GM12878 (cell line): ENCODE results near the gene HEATR9. TPM values are rescaled to one million over a fixed set of nuclear protein-coding genes. Genes with fewer than 3 reads are reported as not detected.

Experiments used
- ATAC-seq: fragments of 200-7000 bp; cut with Tn5 transposase; 3 replicates; pipeline ENCODE4 v1.9.1; 2020; ENCODE audit warnings: mild to moderate bottlenecking, moderate library complexity
- BruUV-seq: library from RNA; stranded (reverse); fragments of 400-500 nt; replicated peaks from 2 replicates; lab custom pipeline; 2021; lab: Mats Ljungman, UMichigan
- CTCF ChIA-PET: fragments of 300-600 bp; sonication (Branson Sonifier 250); formaldehyde crosslinking; extraction: SDS; loops from one replicate; lab custom pipeline; 2021; ENCODE audit warnings: inconsistent platforms; lab: Yijun Ruan, JAX
- POLR2A ChIA-PET: fragments of 350-600 bp; formaldehyde crosslinking; extraction: SDS; loops from one replicate; lab custom pipeline; 2021; ENCODE audit warnings: inconsistent platforms; lab: Charles Lee
- RAD21 ChIA-PET: fragments of 300-600 bp; sonication (Branson Sonifier 250); formaldehyde crosslinking; loops from one replicate; lab custom pipeline; 2023; ENCODE audit warnings: antibody characterized with exemption; ENCODE audit not compliant: unreplicated experiment; lab: Charles Lee
- SMC1A ChIA-PET: fragments of 300-600 bp; sonication (Branson Sonifier 250); formaldehyde crosslinking; loops from one replicate; lab custom pipeline; 2023; ENCODE audit not compliant: unreplicated experiment, uncharacterized antibody; lab: Charles Lee
- DNase-seq: peaks from one replicate; pipeline ENCODE4 v3.0.0-alpha.2; 2011; ENCODE audit warnings: low read depth, low spot score
- FAIRE-seq: peaks from 3 replicates; lab custom pipeline; 2011; peaks lifted over from hg19 to GRCh38; lab: Jason Lieb, UNC
- H2AFZ ChIP-seq: 2 replicates; pipeline ENCODE4 v1.6.0; 2011; ENCODE audit warnings: low read depth, low read length, control low read depth; ENCODE audit not compliant: control insufficient read depth
- H3K27ac ChIP-seq: 2 replicates; pipeline ENCODE4 v1.5.1; 2011; ENCODE audit warnings: control low read depth; ENCODE audit not compliant: control insufficient read depth, insufficient read depth
- H3K27me3 ChIP-seq, 2 experiments: replicated peaks in 1 of 2; 2 replicates each; pipeline versions ENCODE4 v1.6.0 to v1.6.1; 2011; ENCODE audit warnings: low read length in 1 of 2; ENCODE audit not compliant: control insufficient read depth in 2 of 2, insufficient read depth in 2 of 2
- H3K36me3 ChIP-seq, 2 experiments: 2 replicates each; pipeline ENCODE4 v1.5.1; 2011; ENCODE audit warnings: low read length in 1 of 2; ENCODE audit not compliant: control insufficient read depth in 2 of 2, insufficient read depth in 2 of 2
- H3K4me1 ChIP-seq: 2 replicates; pipeline ENCODE4 v1.6.1; 2011; ENCODE audit warnings: mild to moderate bottlenecking, low read length, moderate library complexity, mixed read lengths; ENCODE audit not compliant: control insufficient read depth, insufficient read depth
- H3K4me2 ChIP-seq: 2 replicates; pipeline ENCODE4 v1.6.0; 2011; ENCODE audit warnings: control low read depth; ENCODE audit not compliant: control insufficient read depth, insufficient read depth
- H3K4me3 ChIP-seq: fragments of 200-600 bp; sonication (generic); 2 replicates; pipeline ENCODE4 v1.5.1; 2016
- H3K79me2 ChIP-seq: 2 replicates; pipeline ENCODE4 v1.6.0; 2011; ENCODE audit warnings: low read length; ENCODE audit not compliant: control insufficient read depth, insufficient read depth
- H3K9ac ChIP-seq: 2 replicates; pipeline ENCODE4 v1.8.0; 2011; ENCODE audit warnings: low read length, control low read depth, mixed read lengths; ENCODE audit not compliant: control insufficient read depth, insufficient read depth
- H3K9me3 ChIP-seq: replicated peaks from 3 replicates; pipeline ENCODE4 v1.5.1; 2011; ENCODE audit warnings: mild to moderate bottlenecking, low read length; ENCODE audit not compliant: control insufficient read depth, insufficient read depth
- H4K20me1 ChIP-seq: 2 replicates; pipeline ENCODE4 v1.6.0; 2011; ENCODE audit not compliant: control insufficient read depth, insufficient read depth
- BCL11A ChIP-seq: IDR thresholded peaks from 2 replicates; pipeline ENCODE4 v1.6.1; 2011; ENCODE audit warnings: low read depth, low read length
- BHLHE40 ChIP-seq, 2 experiments: fragments of 450-650 bp in 1 of 2; IDR thresholded peaks; 2 replicates each; pipeline ENCODE4 v1.6.1; 2011 to 2017; ENCODE audit warnings: low read depth in 2 of 2, borderline replicate concordance in 1 of 2, improper control_type of control experiment in 1 of 2, low read length in 1 of 2, mild to moderate bottlenecking in 1 of 2
- NFIC ChIP-seq: IDR thresholded peaks from 2 replicates; pipeline ENCODE4 v1.6.1; 2012; ENCODE audit warnings: low read depth, mild to moderate bottlenecking, inconsistent platforms, low read length, moderate library complexity
- PML ChIP-seq: IDR thresholded peaks from 2 replicates; pipeline ENCODE4 v1.6.1; 2012; ENCODE audit warnings: low read length, inconsistent platforms
- POLR2AphosphoS2 ChIP-seq: IDR thresholded peaks from 2 replicates; pipeline ENCODE4 v1.6.1; 2011; ENCODE audit warnings: low read depth, mild to moderate bottlenecking, low read length, improper control_type of control experiment, moderate library complexity
- TAF1 ChIP-seq: IDR thresholded peaks from 2 replicates; pipeline ENCODE4 v1.6.1; 2011; ENCODE audit warnings: mild to moderate bottlenecking, low read depth, low read length, borderline replicate concordance
- YY1 ChIP-seq: IDR thresholded peaks from 2 replicates; pipeline ENCODE4 v1.6.1; 2011; ENCODE audit warnings: low read depth, mild to moderate bottlenecking, low read length
- ZSCAN29 ChIP-seq: fragments of 450-650 bp; IDR thresholded peaks from 2 replicates; pipeline ENCODE4 v1.6.1; 2017; ENCODE audit warnings: mild to moderate bottlenecking, moderate library complexity
- WGBS: methylation state at CpG from one replicate; pipeline ENCODE4 v1.1.6; 2016; ENCODE audit warnings: low lambda C conversion rate; ENCODE audit not compliant: insufficient replicate concordance, insufficient coverage; ENCODE audit errors: missing lambda C conversion rate; 5-methylcytosine and 5-hydroxymethylcytosine counted together
- in situ Hi-C: fragments of 300-500 bp; cut with MboI; formaldehyde crosslinking; loops from 9 replicates; pipeline ENCODE4 v1.14.3; 2018; ENCODE audit warnings: mixed read lengths
- intact Hi-C: fragments of 100-400 bp; cut with micrococcal nuclease; formaldehyde crosslinking; loops from one replicate; pipeline ENCODE4 v1.14.2; 2022; ENCODE audit not compliant: unreplicated experiment
- polyA plus RNA-seq, 11 experiments: library from polyadenylated mRNA; depleted of rRNA in 4 of 11; unstranded in 6 of 11; stranded (reverse) in 5 of 11; fragments of >200 nt; fragmentation: Nextera tagmentation in 4 of 11; fragmentation: Illumina TruSeq in 1 of 11; extraction: Ambion mirVana in 4 of 11; extraction: Trizol in 1 of 11; gene quantifications; 1 replicate in 1 of 11; 2 replicates in 10 of 11; pipeline versions ENCODE4 v1.2.1 to v1.2.3, GENCODE V29; 2011 to 2016; ENCODE audit warnings: inconsistent platforms in 2 of 11, missing spikeins in 2 of 11, low read depth in 1 of 11
- total RNA-seq, 4 experiments: library from RNA; depleted of rRNA in 3 of 4; stranded (reverse); fragments of >200 nt in 3 of 4; fragmentation: Illumina TruSeq in 1 of 4; extraction: Trizol in 1 of 4; gene quantifications; 2 replicates each; pipeline versions ENCODE4 v1.2.1 to v1.2.3, GENCODE V29; 2013 to 2021
- TF ChIP-seq, protein P1 (sequence below): fragments of 150-350 bp; IDR thresholded peaks from 2 replicates; pipeline ENCODE4 v1.6.1; 2016; ENCODE audit warnings: low read depth, low read length
- TF ChIP-seq, protein P2 (sequence below), 3 experiments: IDR thresholded peaks in 2 of 3; conservative IDR thresholded peaks in 1 of 3; 2 replicates each; pipeline ENCODE4 v1.5.1; 2011; ENCODE audit warnings: low read depth in 3 of 3, low read length in 3 of 3, mild to moderate bottlenecking in 3 of 3, control low read depth in 2 of 3, moderate library complexity in 2 of 3, inconsistent platforms in 1 of 3, mixed read lengths in 1 of 3; ENCODE audit not compliant: control insufficient read depth in 2 of 3, insufficient read depth in 1 of 3; ENCODE audit errors: extremely low read depth in 1 of 3
- TF ChIP-seq, protein P3 (sequence below): IDR thresholded peaks from 2 replicates; pipeline ENCODE4 v1.6.1; 2012; ENCODE audit warnings: low read depth, low read length, improper control_type of control experiment
- TF ChIP-seq, protein P4 (sequence below): IDR thresholded peaks from 2 replicates; pipeline ENCODE4 v1.6.1; 2011; ENCODE audit warnings: mild to moderate bottlenecking, low read depth, low read length, moderate library complexity; ENCODE audit not compliant: insufficient replicate concordance

HEATR9 gene
- total and polyA plus RNA-seq, 10 of the 15 experiments (the other 5 are each of a cell fraction or from before 2014, with no cell fraction given) = 0.04 to 0.43 (median 0.13) TPM; not detected in 2

DNA sequence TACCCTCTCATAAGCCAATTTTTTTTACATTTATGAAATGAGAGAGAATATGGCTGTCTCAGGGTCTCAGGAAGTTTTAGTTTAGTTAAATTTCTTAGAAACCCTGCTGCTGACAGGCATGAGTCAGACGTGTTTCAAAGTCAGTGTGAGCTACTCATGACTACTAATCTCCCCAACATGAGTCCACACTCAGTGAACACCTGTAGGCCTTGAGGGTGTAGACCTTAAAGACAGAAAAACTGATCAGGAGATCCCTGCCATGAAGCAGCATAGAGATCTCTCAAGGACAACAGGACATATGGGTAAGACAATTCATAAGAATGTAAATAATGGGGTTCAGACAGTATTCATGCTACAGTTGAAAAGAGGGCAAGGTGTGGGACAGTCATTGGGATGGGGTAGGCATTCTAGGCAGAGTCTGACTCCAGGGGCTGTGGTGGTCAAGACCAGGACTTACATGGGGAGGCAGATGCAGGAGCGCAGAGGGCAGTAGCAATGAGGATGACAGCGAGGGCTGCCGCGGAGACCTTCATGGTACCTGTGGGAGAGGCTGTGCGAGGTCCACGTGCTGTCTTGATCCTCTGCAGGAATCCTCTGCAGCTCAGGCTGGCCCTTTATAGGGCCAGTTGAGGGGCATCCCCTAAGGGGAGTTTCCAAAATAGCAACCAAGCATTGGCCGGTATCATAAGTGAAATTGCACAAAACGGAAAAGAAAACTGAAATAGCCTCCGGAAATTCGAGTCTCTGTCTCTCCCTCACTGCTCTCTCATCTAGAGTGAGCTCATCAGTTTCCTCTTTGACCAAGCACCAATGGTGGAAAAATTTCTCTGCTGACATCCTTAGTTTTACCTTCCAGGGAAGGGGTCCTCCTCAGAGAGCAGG, 11.3 kb upstream of the HEATR9 start, which contains the start of gene CCL5:
Gene CCL5 (minus strand): TSS at position 588 of the 882 bp plus-strand sequence.
- in situ Hi-C loops (no loop called here), intact Hi-C loops (no loop called here)
- ChIA-PET CTCF (interaction anchor here (0.7 to 2.5 kb wide), 10 partner anchors 8 to 269 kb away, joined by 3 to 11 read pairs (median 4); partner anchors contain the start of gene HEATR9), POLR2A (interaction anchor here (0.6 to 4.0 kb wide), 13 partner anchors 8 to 610 kb away, joined by 3 to 56 read pairs (median 4); partner anchors contain the start of gene CCL3), RAD21 (interaction anchor here (0.6 to 7.0 kb wide), 14 partner anchors 12 to 269 kb away, joined by 3 to 125 read pairs (median 4); partner anchors contain the start of genes RDM1 and TAF15), SMC1A (interaction anchor here (0.7 to 14.1 kb wide), 11 partner anchors 9 to 80 kb away, joined by 3 to 155 read pairs (median 4); partner anchors contain the start of gene RDM1)
- Histone ChIP-seq H4K20me1 (no peaks in the 10 kb centered on the region), H3K9me3 (no peaks in the 10 kb centered on the region), H3K4me1 (peaks cover 27% of the 10 kb centered on the region), H3K27me3 (no peaks in the 10 kb centered on the region), H3K36me3 (no peaks in the 10 kb centered on the region), H3K4me3 (peak within 1 kb of the TSS; percentile 26; the same call in 1 of the 2 replicates), H3K27ac (peak within 1 kb of the TSS; percentile 69), H2AFZ (peak within 1 kb of the TSS; percentile 73), H3K79me2 (no peaks in the 10 kb centered on the region), H3K9ac (peak within 1 kb of the TSS; percentile 55; the same call in 1 of the 2 replicates), H3K4me2 (peak within 1 kb of the TSS; percentile 73)
- DNase-seq (peak; percentile 84), FAIRE-seq (no peak), ATAC-seq (peak; percentile 95)
- 1% methylated on average over 11 of the region's 11 CpGs for WGBS
- BruUV-seq = TSS peak; percentile 82
- TF ChIP-seq PML (peak; percentile 94; the same call in 1 of the 2 replicates), YY1 (peak; percentile 19; the same call in 1 of the 2 replicates), POLR2AphosphoS2 (peak; percentile 77; the same call in 1 of the 2 replicates), ZSCAN29 (no peak), BHLHE40 (IDR thresholded peaks at IDR 0.05; ENCODE audit: borderline replicate concordance in 1 of 2, low read depth in 2 of 2, low read length in 1 of 2) (peak; percentile 75 to 86), NFIC (peak; percentile 84), TAF1 (peak; percentile 52; the same call in 1 of the 2 replicates), BCL11A (no peak)
- TF ChIP-seq, protein P1, sequence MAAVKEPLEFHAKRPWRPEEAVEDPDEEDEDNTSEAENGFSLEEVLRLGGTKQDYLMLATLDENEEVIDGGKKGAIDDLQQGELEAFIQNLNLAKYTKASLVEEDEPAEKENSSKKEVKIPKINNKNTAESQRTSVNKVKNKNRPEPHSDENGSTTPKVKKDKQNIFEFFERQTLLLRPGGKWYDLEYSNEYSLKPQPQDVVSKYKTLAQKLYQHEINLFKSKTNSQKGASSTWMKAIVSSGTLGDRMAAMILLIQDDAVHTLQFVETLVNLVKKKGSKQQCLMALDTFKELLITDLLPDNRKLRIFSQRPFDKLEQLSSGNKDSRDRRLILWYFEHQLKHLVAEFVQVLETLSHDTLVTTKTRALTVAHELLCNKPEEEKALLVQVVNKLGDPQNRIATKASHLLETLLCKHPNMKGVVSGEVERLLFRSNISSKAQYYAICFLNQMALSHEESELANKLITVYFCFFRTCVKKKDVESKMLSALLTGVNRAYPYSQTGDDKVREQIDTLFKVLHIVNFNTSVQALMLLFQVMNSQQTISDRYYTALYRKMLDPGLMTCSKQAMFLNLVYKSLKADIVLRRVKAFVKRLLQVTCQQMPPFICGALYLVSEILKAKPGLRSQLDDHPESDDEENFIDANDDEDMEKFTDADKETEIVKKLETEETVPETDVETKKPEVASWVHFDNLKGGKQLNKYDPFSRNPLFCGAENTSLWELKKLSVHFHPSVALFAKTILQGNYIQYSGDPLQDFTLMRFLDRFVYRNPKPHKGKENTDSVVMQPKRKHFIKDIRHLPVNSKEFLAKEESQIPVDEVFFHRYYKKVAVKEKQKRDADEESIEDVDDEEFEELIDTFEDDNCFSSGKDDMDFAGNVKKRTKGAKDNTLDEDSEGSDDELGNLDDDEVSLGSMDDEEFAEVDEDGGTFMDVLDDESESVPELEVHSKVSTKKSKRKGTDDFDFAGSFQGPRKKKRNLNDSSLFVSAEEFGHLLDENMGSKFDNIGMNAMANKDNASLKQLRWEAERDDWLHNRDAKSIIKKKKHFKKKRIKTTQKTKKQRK = no peak
- TF ChIP-seq, protein P2, sequence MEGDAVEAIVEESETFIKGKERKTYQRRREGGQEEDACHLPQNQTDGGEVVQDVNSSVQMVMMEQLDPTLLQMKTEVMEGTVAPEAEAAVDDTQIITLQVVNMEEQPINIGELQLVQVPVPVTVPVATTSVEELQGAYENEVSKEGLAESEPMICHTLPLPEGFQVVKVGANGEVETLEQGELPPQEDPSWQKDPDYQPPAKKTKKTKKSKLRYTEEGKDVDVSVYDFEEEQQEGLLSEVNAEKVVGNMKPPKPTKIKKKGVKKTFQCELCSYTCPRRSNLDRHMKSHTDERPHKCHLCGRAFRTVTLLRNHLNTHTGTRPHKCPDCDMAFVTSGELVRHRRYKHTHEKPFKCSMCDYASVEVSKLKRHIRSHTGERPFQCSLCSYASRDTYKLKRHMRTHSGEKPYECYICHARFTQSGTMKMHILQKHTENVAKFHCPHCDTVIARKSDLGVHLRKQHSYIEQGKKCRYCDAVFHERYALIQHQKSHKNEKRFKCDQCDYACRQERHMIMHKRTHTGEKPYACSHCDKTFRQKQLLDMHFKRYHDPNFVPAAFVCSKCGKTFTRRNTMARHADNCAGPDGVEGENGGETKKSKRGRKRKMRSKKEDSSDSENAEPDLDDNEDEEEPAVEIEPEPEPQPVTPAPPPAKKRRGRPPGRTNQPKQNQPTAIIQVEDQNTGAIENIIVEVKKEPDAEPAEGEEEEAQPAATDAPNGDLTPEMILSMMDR (IDR thresholded peaks at IDR 0.05 in 2 of 3, conservative IDR thresholded peaks at IDR 0.05 in 1 of 3; ENCODE audit: control insufficient read depth in 2 of 3, extremely low read depth in 1 of 3, insufficient read depth in 1 of 3, low read depth in 3 of 3, low read length in 3 of 3) = no peak
- TF ChIP-seq, protein P3, sequence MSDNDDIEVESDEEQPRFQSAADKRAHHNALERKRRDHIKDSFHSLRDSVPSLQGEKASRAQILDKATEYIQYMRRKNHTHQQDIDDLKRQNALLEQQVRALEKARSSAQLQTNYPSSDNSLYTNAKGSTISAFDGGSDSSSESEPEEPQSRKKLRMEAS = peak; percentile 86; the same call in 1 of the 2 replicates
- TF ChIP-seq, protein P4, sequence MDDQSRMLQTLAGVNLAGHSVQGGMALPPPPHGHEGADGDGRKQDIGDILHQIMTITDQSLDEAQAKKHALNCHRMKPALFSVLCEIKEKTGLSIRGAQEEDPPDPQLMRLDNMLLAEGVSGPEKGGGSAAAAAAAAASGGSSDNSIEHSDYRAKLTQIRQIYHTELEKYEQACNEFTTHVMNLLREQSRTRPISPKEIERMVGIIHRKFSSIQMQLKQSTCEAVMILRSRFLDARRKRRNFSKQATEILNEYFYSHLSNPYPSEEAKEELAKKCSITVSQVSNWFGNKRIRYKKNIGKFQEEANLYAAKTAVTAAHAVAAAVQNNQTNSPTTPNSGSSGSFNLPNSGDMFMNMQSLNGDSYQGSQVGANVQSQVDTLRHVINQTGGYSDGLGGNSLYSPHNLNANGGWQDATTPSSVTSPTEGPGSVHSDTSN = no peak
